Activated CD8-positive, alpha-beta memory T cell treated with anti-CD3 and anti-CD28 coated beads, Interleukin-2, amount 50 U/mL, for 4 hours (primary cell): ENCODE results near the gene C19orf18.
"Not testable (repeated sequence)": the region's sequence is repeated elsewhere in the genome, so short reads cannot be mapped to it uniquely, and the experiment has no call there.

Experiments used
- DNase-seq: peaks from one replicate; pipeline ENCODE4 v3.0.0-alpha.2; 2020

C19orf18 gene

GRCh38 chr19:57974434-57974833, at the start of gene C19orf18:
Gene C19orf18 (minus strand): TSS chr19:57974534. CDS start chr19:57974432, 102 bp downstream.
- DNase-seq = no peak

GRCh38 chr19:58022283-58022660, 47.9 kb upstream of the C19orf18 start:
- no peak for DNase-seq

DNA sequence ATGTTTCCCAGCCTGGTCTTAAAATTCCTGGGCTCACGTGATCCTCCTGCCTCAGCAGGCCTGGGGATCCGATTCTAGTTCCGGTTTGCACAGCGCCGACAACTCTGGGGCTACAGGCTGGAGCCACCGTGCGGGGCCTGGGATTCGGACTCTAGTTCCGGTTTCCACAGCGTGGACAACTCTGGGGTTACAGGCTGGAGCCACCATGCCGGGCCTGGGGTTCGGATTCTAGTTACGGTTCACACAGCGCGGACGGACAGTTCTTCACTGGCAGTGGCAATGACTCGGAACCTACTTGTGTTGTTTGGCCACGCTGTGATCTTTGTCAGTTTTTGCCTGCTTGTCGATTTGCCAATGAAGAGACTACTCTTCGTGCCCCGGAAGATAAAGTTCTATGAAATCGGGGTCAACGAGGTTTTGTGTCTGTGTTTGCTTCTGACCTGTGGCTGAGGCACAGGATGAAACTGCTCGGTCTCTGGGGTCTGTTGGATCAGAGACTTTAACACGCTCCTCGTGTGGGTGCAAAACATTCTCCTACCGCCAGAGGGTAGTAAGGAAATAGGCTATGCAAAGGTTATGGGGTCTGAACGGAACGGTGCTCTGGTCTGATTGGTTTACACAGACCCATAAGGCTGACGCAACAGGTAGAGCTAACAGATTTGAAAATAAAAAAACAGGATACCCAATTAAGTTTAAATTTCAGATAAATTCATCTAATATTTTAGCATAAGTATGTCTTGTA, 47.4 kb upstream of the C19orf18 start:
- DNase-seq = peak; percentile 38

- no peak for DNase-seq
These were observed 45.8 kb upstream of the C19orf18 start for GRCh38 chr19:58020129-58020528.

GRCh38 chr19:58014141-58014540, 39.8 kb upstream of the C19orf18 start:
- DNase-seq = no peak

GRCh38 chr19:58010507-58010906, 36.2 kb upstream of the C19orf18 start:
- no peak for DNase-seq

DNA sequence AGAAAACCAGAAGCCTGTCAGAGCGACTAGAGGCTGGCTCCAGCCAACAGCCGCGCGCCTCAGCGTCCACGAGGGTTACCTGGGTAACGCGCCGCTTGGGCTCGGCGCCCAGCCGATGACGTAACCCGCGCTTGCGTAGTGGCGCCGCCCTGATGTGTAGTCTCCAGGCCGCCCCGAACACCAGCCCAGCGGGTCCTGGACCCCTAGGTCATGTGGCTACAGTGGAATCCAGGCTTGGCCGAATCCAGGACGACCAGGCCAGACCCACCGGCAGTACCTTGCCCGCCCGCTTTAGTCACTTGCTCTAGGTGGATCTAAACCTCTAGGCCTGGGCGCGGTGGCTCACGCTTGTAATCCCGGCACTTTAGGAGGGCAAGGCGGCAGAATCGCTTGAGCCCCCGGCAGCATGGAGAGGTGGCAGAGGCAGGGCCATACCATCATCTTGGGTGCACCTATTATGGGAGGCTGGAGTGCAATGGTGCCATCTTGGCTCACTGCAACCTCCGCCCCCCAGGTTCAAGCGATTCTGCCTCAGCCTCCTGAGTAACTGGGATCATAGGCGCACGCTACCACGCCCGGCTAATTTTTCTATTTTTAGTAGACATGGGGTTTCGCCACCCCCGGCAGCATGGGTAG, 35.5 kb upstream of the C19orf18 start:
- peak; percentile 56 for DNase-seq

DNA sequence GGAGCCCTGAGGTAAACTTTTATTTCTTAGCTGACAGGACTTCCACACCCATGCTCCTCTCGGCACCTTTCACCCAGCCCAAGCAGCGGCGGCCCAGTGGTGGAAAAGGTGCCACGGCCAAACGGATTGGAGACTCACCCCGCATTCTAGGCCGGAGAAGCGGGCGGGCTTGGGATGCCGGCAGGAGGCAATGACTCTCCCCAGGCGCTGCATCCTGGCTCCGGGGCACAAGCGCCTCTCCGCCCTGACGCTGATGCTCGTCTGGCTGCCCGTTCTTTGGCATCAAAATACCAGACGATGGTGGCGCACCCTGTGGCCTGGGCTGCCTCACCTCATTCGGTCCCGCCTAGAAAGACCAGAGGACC, 34.9 kb upstream of the C19orf18 start:
- no peak for DNase-seq

- not testable (repeated sequence) for DNase-seq
These were observed 34.5 kb upstream of the C19orf18 start for GRCh38 chr19:58008877-58009276.

DNA sequence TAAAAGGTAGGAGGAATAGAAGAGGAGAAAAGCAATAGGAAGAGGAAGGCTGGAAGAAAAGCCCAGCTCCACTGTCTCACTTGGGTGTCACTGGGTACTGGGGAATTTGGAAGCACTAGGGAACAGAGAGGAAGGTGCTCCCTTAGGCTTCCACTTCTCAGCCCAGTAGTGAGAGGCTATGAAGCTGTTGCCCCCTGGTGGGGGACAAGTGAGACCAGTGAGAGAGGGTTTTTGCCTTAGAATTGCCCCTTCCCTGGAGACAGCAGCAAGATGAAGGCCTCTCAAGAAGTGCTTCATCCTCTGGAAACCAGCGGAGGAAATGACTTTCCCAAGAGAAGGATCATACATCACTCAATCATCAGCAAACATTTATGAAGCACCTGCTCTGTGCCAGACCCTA, 33.0 kb upstream of the C19orf18 start:
- no peak for DNase-seq

GRCh38 chr19:58003174-58003828, 29.0 kb upstream of the C19orf18 start:
- DNase-seq = no peak

GRCh38 chr19:58002384-58003173, 28.2 kb upstream of the C19orf18 start, which contains the start of gene ZNF606:
Gene ZNF606 (minus strand): TSS chr19:58002820. CDS start chr19:58001319, 1,501 bp downstream.
- DNase-seq = peak; percentile 85

DNA sequence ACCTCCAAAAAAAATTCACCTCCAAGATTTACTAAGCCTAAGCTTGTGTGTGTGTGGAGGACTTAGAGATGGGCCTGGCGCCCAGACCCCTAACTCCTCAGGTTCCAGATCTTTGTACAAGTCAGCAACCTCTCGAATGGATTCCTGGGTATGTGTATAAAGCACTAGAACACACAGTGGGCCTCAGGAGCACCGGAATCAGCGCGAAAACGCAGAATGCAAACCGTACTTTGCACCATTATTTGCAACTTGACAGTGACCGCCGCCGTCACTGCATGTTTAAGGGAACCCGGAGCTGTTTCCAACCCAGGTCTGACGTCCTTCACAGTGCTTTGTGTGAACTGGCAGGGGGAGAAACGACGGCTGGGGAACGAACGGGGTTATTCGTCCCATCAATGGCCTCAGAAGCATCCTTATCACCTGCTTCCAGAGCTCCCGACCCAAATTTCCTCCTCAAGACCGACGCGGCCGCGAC, 27.6 kb upstream of the C19orf18 start:
- DNase-seq = no peak

DNA sequence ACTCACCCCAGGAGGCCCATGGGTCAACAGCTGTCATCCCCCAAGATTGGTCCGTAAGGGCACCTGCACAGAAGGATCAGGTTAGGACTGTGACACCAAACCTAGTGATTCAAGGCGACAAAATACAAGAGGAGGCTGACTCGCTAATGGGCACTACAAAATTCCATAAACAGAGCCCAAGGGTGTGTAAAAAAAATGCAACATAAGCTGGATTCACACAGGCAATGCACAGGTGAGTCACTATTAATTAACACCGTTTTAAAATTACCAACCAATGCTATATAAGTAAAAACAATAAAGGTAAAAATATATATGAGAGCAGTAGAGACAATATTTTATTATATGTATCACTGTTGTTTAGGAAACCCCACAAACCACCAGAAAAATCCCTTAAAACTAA, 26.3 kb upstream of the C19orf18 start:
- DNase-seq = no peak

- DNase-seq = no peak
These were observed 18.5 kb upstream of the C19orf18 start for GRCh38 chr19:57992841-57993240.

DNA sequence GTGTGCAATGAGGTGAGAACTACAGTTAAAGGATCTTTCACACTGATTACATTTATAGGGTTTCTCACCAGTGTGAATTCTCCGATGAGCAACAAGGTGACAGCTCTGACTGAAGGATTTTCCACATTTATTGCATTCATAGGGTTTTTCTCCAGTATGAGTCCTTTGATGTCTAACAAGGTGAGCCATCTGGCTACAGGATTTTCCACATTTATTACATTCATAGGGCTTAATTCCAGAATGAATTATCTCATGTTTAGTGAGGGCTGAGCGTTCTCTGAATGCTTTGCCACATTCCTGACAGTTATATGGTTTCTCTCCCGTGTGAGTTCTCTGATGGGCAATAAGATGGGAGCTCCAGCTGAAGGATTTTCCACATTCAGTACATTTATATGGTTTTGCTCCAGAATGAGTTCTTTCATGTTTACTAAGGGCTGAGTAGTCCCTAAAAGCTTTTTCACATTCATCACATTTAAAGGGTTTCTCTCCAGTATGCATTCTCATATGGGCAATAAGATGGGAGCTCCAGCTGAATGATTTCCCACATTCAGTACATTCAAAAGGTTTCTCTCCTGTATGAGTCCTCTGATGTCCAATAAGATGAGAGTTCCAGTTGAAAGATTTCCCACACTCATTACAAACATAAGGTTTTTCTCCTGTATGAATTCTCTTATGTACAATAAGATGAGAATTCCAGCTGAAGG, 4.4 kb upstream of the C19orf18 start:
- no peak for DNase-seq

DNA sequence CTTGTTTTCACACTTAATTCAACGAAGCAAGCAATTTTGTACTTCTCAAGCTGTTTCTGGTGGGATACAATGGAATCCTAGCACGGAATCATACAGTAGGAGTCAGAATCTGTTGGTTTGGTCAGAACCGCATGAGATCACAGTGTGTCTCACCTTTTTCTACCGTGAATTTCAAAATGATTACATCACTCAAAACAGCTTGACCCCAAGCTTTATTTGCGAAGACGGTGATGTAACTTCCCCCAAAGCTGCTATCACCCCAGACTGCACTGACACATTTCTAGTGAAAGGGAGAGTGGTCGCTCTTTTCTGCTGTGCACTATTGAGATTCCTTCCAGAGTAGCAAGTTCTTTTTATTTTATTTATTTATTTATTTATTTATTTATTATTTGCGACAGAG, 9.6 kb downstream of the C19orf18 start:
- no peak for DNase-seq

GRCh38 chr19:57961785-57962184, 12.5 kb downstream of the C19orf18 start:
- DNase-seq = no peak

GRCh38 chr19:57954996-57955395, 19.3 kb downstream of the C19orf18 start:
- DNase-seq = no peak

DNA sequence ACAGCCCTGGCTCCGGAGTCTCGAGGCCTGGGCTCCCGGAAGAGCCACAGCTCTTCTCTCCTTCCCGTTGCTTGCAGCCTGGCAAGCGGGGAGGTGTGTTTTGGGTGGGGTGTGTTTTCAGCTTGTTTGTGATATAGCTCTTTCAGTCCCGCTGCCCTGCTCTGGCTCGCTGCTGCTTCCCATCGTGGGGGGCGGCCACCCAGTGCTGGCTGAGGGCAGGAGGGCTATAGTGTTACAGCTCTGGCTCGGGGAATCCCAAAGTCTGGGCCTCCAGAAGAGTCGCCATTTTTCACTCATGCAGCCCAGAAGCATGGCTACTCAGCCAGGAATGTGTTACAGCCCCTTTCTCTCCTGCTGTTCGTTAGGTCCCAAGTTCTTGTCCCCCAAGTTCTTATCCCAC, 24.6 kb downstream of the C19orf18 start:
- DNase-seq = no peak

GRCh38 chr19:57949296-57949695, 25.0 kb downstream of the C19orf18 start:
- DNase-seq = no peak

DNA sequence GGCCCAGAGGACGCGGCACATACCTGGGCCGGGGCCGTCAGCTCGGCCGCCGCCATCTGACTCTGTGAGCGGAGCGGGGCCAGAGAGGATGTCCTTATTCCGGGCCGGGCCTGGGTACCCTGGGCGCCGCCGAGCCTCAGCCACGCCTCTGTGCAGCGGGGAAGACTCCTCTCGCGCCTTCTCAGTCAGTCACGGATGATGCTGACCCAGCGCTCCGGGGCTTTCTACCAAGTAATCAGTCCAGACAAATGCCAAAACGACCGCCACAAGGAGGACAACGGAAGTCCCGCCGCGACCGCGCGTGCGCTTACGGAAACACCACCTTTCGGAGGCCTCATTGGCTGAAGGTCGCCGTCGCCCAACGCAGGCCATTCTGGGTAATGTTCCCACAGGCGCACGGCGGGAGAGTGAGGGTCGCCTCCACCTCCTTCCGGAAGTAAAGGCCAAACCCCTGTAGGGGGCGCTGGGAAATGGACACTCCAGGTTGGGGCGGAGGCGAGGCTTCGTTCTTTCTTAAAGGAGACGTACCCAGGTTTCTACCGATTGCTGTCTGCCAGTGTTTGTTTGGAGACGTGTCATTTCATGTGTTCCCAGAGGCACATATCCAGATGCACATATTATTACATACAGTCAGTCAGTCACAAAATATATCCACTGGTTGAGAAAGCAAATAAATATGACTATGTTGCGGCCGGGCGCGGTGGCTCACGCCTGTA, 26.8 kb downstream of the C19orf18 start, which contains the start of gene ZNF256:
Gene ZNF256 (minus strand): TSS at position 288 of the 716 bp plus-strand sequence. CDS start 232 bp downstream, at position 56.
- DNase-seq = peak; percentile 88
